GM12878 (cell line): Measurements from ENCODE around the gene FTO. TPM values are rescaled to one million over a fixed set of nuclear protein-coding genes. Genes with fewer than 3 reads are reported as not detected.

Experiments
- CUX1 ChIP-seq: IDR thresholded peaks from 2 replicates; pipeline ENCODE4 v1.6.1; 2012; ENCODE audit warnings: improper control_type of control experiment, low read depth, low read length; ENCODE audit not compliant: insufficient replicate concordance
- EZH2 ChIP-seq: IDR thresholded peaks from 2 replicates; pipeline ENCODE4 v1.6.1; 2012; ENCODE audit warnings: low read depth, mild to moderate bottlenecking, control low read depth, inconsistent platforms, low read length, borderline replicate concordance; ENCODE audit not compliant: control insufficient read depth
- NFYB ChIP-seq: IDR thresholded peaks from 2 replicates; pipeline ENCODE4 v1.6.1; 2011; ENCODE audit warnings: low read depth, mild to moderate bottlenecking, low read length, improper control_type of control experiment, moderate library complexity; ENCODE audit not compliant: insufficient read depth
- PAX8 ChIP-seq: fragments of 450-650 bp; IDR thresholded peaks from 2 replicates; pipeline ENCODE4 v1.6.1; 2017; ENCODE audit warnings: mild to moderate bottlenecking, moderate library complexity
- PML ChIP-seq: IDR thresholded peaks from 2 replicates; pipeline ENCODE4 v1.6.1; 2012; ENCODE audit warnings: low read length, inconsistent platforms
- POLR2AphosphoS2 ChIP-seq: IDR thresholded peaks from 2 replicates; pipeline ENCODE4 v1.6.1; 2011; ENCODE audit warnings: low read depth, mild to moderate bottlenecking, low read length, improper control_type of control experiment, moderate library complexity
- RAD21 ChIP-seq: IDR thresholded peaks from 2 replicates; pipeline ENCODE4 v1.6.1; 2011; ENCODE audit warnings: mild to moderate bottlenecking, low read depth, low read length, moderate library complexity; ENCODE audit not compliant: insufficient read depth
- RB1 ChIP-seq: fragments of 450-650 bp; formaldehyde crosslinking; IDR thresholded peaks from 2 replicates; pipeline ENCODE4 v1.6.1; 2017; ENCODE audit warnings: mild to moderate bottlenecking, borderline replicate concordance
- RFX5 ChIP-seq: IDR thresholded peaks from 2 replicates; pipeline ENCODE4 v1.6.1; 2011; ENCODE audit warnings: low read depth, low read length, improper control_type of control experiment
- SREBF2 ChIP-seq: IDR thresholded peaks from 2 replicates; pipeline ENCODE4 v1.6.1; 2012; ENCODE audit warnings: mild to moderate bottlenecking, low read length
- TCF12 ChIP-seq: IDR thresholded peaks from 2 replicates; pipeline ENCODE4 v1.6.1; 2011; ENCODE audit warnings: low read depth, mild to moderate bottlenecking, low read length
- USF1 ChIP-seq: IDR thresholded peaks from 2 replicates; pipeline ENCODE4 v1.6.1; 2011; ENCODE audit warnings: borderline replicate concordance, low read depth, mild to moderate bottlenecking, moderate library complexity, mixed read lengths, low read length; ENCODE audit not compliant: insufficient read depth; ENCODE audit errors: extremely low read length
- polyA plus RNA-seq, 11 experiments: library from polyadenylated mRNA; depleted of rRNA in 4 of 11; unstranded in 6 of 11; stranded (reverse) in 5 of 11; fragments of >200 nt; fragmentation: Nextera tagmentation in 4 of 11; fragmentation: Illumina TruSeq in 1 of 11; extraction: Ambion mirVana in 4 of 11; extraction: Trizol in 1 of 11; gene quantifications; 1 replicate in 1 of 11; 2 replicates in 10 of 11; pipeline versions ENCODE4 v1.2.1 to v1.2.3, GENCODE V29; 2011 to 2016; ENCODE audit warnings: inconsistent platforms in 2 of 11, missing spikeins in 2 of 11, low read depth in 1 of 11
- total RNA-seq, 4 experiments: library from RNA; depleted of rRNA in 3 of 4; stranded (reverse); fragments of >200 nt in 3 of 4; fragmentation: Illumina TruSeq in 1 of 4; extraction: Trizol in 1 of 4; gene quantifications; 2 replicates each; pipeline versions ENCODE4 v1.2.1 to v1.2.3, GENCODE V29; 2013 to 2021
- TF ChIP-seq, protein P1 (sequence below): IDR thresholded peaks from 2 replicates; pipeline ENCODE4 v1.6.1; 2012; ENCODE audit warnings: low read length, inconsistent platforms

Gene FTO
- total and polyA plus RNA-seq, 10 of the 15 experiments (the other 5 are each of a cell fraction or from before 2014, with no cell fraction given) = 20.1 to 55.0 (median 47.0) TPM

- TF ChIP-seq, protein P1, sequence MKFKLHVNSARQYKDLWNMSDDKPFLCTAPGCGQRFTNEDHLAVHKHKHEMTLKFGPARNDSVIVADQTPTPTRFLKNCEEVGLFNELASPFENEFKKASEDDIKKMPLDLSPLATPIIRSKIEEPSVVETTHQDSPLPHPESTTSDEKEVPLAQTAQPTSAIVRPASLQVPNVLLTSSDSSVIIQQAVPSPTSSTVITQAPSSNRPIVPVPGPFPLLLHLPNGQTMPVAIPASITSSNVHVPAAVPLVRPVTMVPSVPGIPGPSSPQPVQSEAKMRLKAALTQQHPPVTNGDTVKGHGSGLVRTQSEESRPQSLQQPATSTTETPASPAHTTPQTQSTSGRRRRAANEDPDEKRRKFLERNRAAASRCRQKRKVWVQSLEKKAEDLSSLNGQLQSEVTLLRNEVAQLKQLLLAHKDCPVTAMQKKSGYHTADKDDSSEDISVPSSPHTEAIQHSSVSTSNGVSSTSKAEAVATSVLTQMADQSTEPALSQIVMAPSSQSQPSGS = no peak
- TF ChIP-seq EZH2 = no peak
- TF ChIP-seq CUX1 = no peak
- peak; percentile 85 for TF ChIP-seq NFYB
- no peak for TF ChIP-seq RB1
- TF ChIP-seq POLR2AphosphoS2 = no peak
- TF ChIP-seq RAD21 = no peak
- TF ChIP-seq PML = no peak
- TF ChIP-seq TCF12 = no peak
- TF ChIP-seq RFX5 = no peak
- TF ChIP-seq SREBF2 = no peak
- no peak for TF ChIP-seq PAX8
- TF ChIP-seq USF1 = no peak
Measured at GRCh38 chr16:53745753-53746266, 41.9 kb downstream of the FTO start (continued).
